Hepatocyte (in vitro differentiated cells): ENCODE data around the gene RNASE7. TPM values are rescaled to one million over a fixed set of nuclear protein-coding genes. Genes with fewer than 3 reads are reported as not detected.

Source experiments
- DNase-seq: peaks from one replicate; pipeline ENCODE4 v3.0.0-alpha.2; 2016; ENCODE audit warnings: low spot score
- H2AFZ ChIP-seq: fragments of 200-600 bp; sonication (generic); 2 replicates; pipeline ENCODE4 v1.6.0; 2016; ENCODE audit warnings: antibody characterized with exemption, mild to moderate bottlenecking
- H3K27ac ChIP-seq: fragments of 200-600 bp; sonication (generic); 2 replicates; pipeline ENCODE4 v1.5.1; 2016; ENCODE audit warnings: mild to moderate bottlenecking
- H3K27me3 ChIP-seq: fragments of 200-600 bp; sonication (generic); 2 replicates; pipeline ENCODE4 v1.6.1; 2016
- H3K36me3 ChIP-seq: fragments of 200-600 bp; sonication (generic); replicated peaks from 2 replicates; pipeline ENCODE4 v1.5.1; 2016; ENCODE audit warnings: low read depth; ENCODE audit not compliant: insufficient read depth
- H3K4me1 ChIP-seq: fragments of 200-600 bp; sonication (generic); 2 replicates; pipeline ENCODE4 v1.5.1; 2016; ENCODE audit warnings: mild to moderate bottlenecking, moderate library complexity; ENCODE audit not compliant: insufficient read depth
- H3K4me2 ChIP-seq: fragments of 200-600 bp; sonication (generic); 2 replicates; pipeline ENCODE4 v1.6.0; 2016
- H3K4me3 ChIP-seq: fragments of 200-600 bp; sonication (generic); 2 replicates; pipeline ENCODE4 v1.5.1; 2016; ENCODE audit warnings: mild to moderate bottlenecking
- H3K79me2 ChIP-seq: fragments of 200-600 bp; sonication (generic); 2 replicates; pipeline ENCODE4 v1.6.0; 2017; ENCODE audit warnings: mild to moderate bottlenecking
- H3K9me2 ChIP-seq: fragments of 200-600 bp; sonication (generic); replicated peaks from 2 replicates; pipeline ENCODE4 v1.6.0; 2017; ENCODE audit warnings: mild to moderate bottlenecking; ENCODE audit not compliant: insufficient read depth
- H3K9me3 ChIP-seq: fragments of 200-600 bp; sonication (generic); 2 replicates; pipeline ENCODE4 v1.5.1; 2016; ENCODE audit warnings: low read depth, mild to moderate bottlenecking
- H4K20me1 ChIP-seq: fragments of 200-600 bp; sonication (generic); 2 replicates; pipeline ENCODE4 v1.6.0; 2016; ENCODE audit warnings: mild to moderate bottlenecking; ENCODE audit not compliant: insufficient read depth, poor library complexity, severe bottlenecking
- CTCF ChIP-seq: fragments of 200-600 bp; sonication (generic); IDR thresholded peaks from 2 replicates; pipeline ENCODE4 v1.5.1; 2016; ENCODE audit warnings: antibody characterized with exemption, mild to moderate bottlenecking; ENCODE audit not compliant: poor library complexity
- EZH2 ChIP-seq: fragments of 200-600 bp; sonication (generic); IDR thresholded peaks from 2 replicates; pipeline ENCODE4 v1.6.1; 2016; ENCODE audit warnings: antibody characterized with exemption, mild to moderate bottlenecking, borderline replicate concordance
- EZH2phosphoT487 ChIP-seq: fragments of 200-600 bp; sonication (generic); IDR thresholded peaks from one replicate; pipeline ENCODE4 v1.6.1; 2018; ENCODE audit warnings: antibody characterized with exemption, mild to moderate bottlenecking, low read depth, moderate library complexity; ENCODE audit not compliant: unreplicated experiment, severe bottlenecking
- WGBS: methylation state at CpG from one replicate; pipeline ENCODE4 v1.1.6; 2016; ENCODE audit warnings: low lambda C conversion rate; ENCODE audit errors: missing lambda C conversion rate; 5-methylcytosine and 5-hydroxymethylcytosine counted together
- polyA plus RNA-seq: library from polyadenylated mRNA; unstranded; fragments of >200 nt; fragmentation: Nextera tagmentation; extraction: Ambion mirVana; gene quantifications from 2 replicates; pipeline ENCODE4 v1.2.1, GENCODE V29; 2016
- total RNA-seq: library from RNA; depleted of rRNA; stranded (reverse); fragments of >200 nt; gene quantifications from 2 replicates; pipeline ENCODE4 v1.2.3, GENCODE V29; 2014

The RNASE7 gene
- total and polyA plus RNA-seq, 2 experiments from 2014 or later = not detected

- Histone ChIP-seq H3K27ac (no peak overlapping the region), H3K36me3 (no peaks in the 10 kb centered on the region), H3K9me2 (no peaks in the 10 kb centered on the region), H3K4me1 (peaks cover 18% of the 10 kb centered on the region), H3K9me3 (no peaks in the 10 kb centered on the region), H2AFZ (no peak overlapping the region), H3K27me3 (no peaks in the 10 kb centered on the region), H3K4me2 (no peak overlapping the region), H3K79me2 (peaks cover 34% of the 10 kb centered on the region), H3K4me3 (no peak overlapping the region), H4K20me1 (peaks cover 11% of the 10 kb centered on the region)
- 96% methylated on average over 38 of the region's 45 CpGs for WGBS
- DNase-seq = no peak
- TF ChIP-seq EZH2 (no peak), EZH2phosphoT487 (no peak), CTCF (no peak)
Observed at GRCh38 chr14:21090940-21091663, 48.9 kb downstream of the RNASE7 start.

GRCh38 chr14:21091821-21092272, 49.7 kb downstream of the RNASE7 start:
- Histone ChIP-seq H3K9me2 (no peaks in the 10 kb centered on the region), H3K27me3 (no peaks in the 10 kb centered on the region), H3K4me3 (no peak overlapping the region), H3K36me3 (no peaks in the 10 kb centered on the region), H2AFZ (no peak overlapping the region), H3K4me1 (peaks cover 18% of the 10 kb centered on the region), H3K4me2 (no peak overlapping the region), H4K20me1 (peaks cover 11% of the 10 kb centered on the region), H3K9me3 (no peaks in the 10 kb centered on the region), H3K79me2 (peaks cover 41% of the 10 kb centered on the region), H3K27ac (no peak overlapping the region)
- WGBS = 96% methylated on average over 25 of the region's 42 CpGs
- DNase-seq = no peak
- no peak for TF ChIP-seq EZH2
- no peak for TF ChIP-seq EZH2phosphoT487
- no peak for TF ChIP-seq CTCF

GRCh38 chr14:21092273-21093011, 50.3 kb downstream of the RNASE7 start:
- no peaks in the 10 kb centered on the region for H3K9me3 ChIP-seq
- H4K20me1 ChIP-seq = peaks cover 11% of the 10 kb centered on the region
- peaks cover 41% of the 10 kb centered on the region for H3K79me2 ChIP-seq
- H3K4me1 ChIP-seq = peaks cover 18% of the 10 kb centered on the region
- no peaks in the 10 kb centered on the region for H3K9me2 ChIP-seq
- no peak overlapping the region for H3K27ac ChIP-seq
- 69% methylated on average over 57 of the region's 59 CpGs for WGBS
- no peak overlapping the region for H3K4me3 ChIP-seq
- H3K36me3 ChIP-seq = no peaks in the 10 kb centered on the region
- H2AFZ ChIP-seq = no peak overlapping the region
- H3K4me2 ChIP-seq = no peak overlapping the region
- no peaks in the 10 kb centered on the region for H3K27me3 ChIP-seq
- TF ChIP-seq EZH2 = no peak
- peak; percentile 96 for TF ChIP-seq CTCF
- peak; percentile 86 for DNase-seq
